H1 (cell line): ENCODE measurements around the gene HERC3. TPM values are rescaled to one million over a fixed set of nuclear protein-coding genes. Genes with fewer than 3 reads are reported as not detected.
A peak's percentile ranks its signal among the peaks of the same experiment; 100 is the strongest.

ENCODE experiments used
- CTCF ChIA-PET: fragments of 300-600 bp; sonication (Branson Sonifier 250); formaldehyde crosslinking; loops from one replicate; lab custom pipeline; 2021; ENCODE audit not compliant: partially characterized antibody; lab: Charles Lee
- POLR2A ChIA-PET: fragments of 300-600 bp; sonication (Branson Sonifier 250); formaldehyde crosslinking; loops from one replicate; lab custom pipeline; 2021; ENCODE audit warnings: inconsistent platforms; ENCODE audit not compliant: partially characterized antibody; lab: Charles Lee
- DNase-seq, 2 experiments: peaks; one replicate each; pipeline versions ENCODE4 v3.0.0 to v3.0.0-alpha.2; 2010 to 2022; ENCODE audit warnings: low spot score in 2 of 2, low read depth in 1 of 2, mixed read lengths in 1 of 2
- FAIRE-seq: peaks from 2 replicates; lab custom pipeline; 2011; peaks lifted over from hg19 to GRCh38; lab: Jason Lieb, UNC
- H2AFZ ChIP-seq: 2 replicates; pipeline ENCODE4 v1.8.1; 2012; ENCODE audit warnings: low read length, inconsistent platforms
- H2AK5ac ChIP-seq: 2 replicates; pipeline ENCODE4 v1.6.1; 2013; ENCODE audit warnings: low read depth, low read length
- H2BK120ac ChIP-seq: replicated peaks from 2 replicates; pipeline ENCODE3; 2013; ENCODE audit warnings: low read depth, low read length, inconsistent platforms
- H2BK12ac ChIP-seq: 2 replicates; pipeline ENCODE4 v1.6.1; 2013; ENCODE audit warnings: low read depth, low read length
- H2BK15ac ChIP-seq: 2 replicates; pipeline ENCODE4 v1.6.1; 2013; ENCODE audit warnings: low read length
- H2BK20ac ChIP-seq: 2 replicates; pipeline ENCODE4 v1.6.1; 2013; ENCODE audit warnings: low read length
- H2BK5ac ChIP-seq: 2 replicates; pipeline ENCODE4 v1.6.1; 2013; ENCODE audit warnings: low read depth, low read length
- H3K14ac ChIP-seq: 2 replicates; pipeline ENCODE4 v1.6.1; 2013; ENCODE audit warnings: inconsistent platforms; ENCODE audit not compliant: insufficient read length
- H3K18ac ChIP-seq: 2 replicates; pipeline ENCODE4 v1.6.1; 2013; ENCODE audit warnings: low read length; ENCODE audit errors: extremely low read depth
- H3K23ac ChIP-seq: 2 replicates; pipeline ENCODE4 v1.6.1; 2013; ENCODE audit warnings: inconsistent platforms; ENCODE audit not compliant: insufficient read length
- H3K23me2 ChIP-seq: 2 replicates; pipeline ENCODE4 v1.6.1; 2013; ENCODE audit warnings: low read depth, low read length
- H3K27ac ChIP-seq: 2 replicates; pipeline ENCODE4 v1.6.1; 2011; ENCODE audit warnings: low read depth, low read length, inconsistent platforms
- H3K27me3 ChIP-seq, 4 experiments: replicated peaks in 1 of 4; 1 replicate in 1 of 4; 2 replicates in 3 of 4; pipeline versions ENCODE4 v1.6.1 to v1.8.1; 2011 to 2013; ENCODE audit warnings: low read length in 3 of 4, mild to moderate bottlenecking in 3 of 4, inconsistent platforms in 2 of 4, mixed read lengths in 2 of 4, moderate library complexity in 1 of 4; ENCODE audit not compliant: control insufficient read depth in 3 of 4, insufficient read depth in 3 of 4; ENCODE audit errors: extremely low read depth in 1 of 4
- H3K36me3 ChIP-seq, 4 experiments: 2 replicates each; pipeline versions ENCODE4 v1.6.1 to v1.8.1; 2011 to 2013; ENCODE audit warnings: mild to moderate bottlenecking in 4 of 4, low read length in 3 of 4, moderate library complexity in 2 of 4, control low read depth in 1 of 4, inconsistent platforms in 1 of 4; ENCODE audit not compliant: insufficient read depth in 4 of 4, control insufficient read depth in 2 of 4
- H3K4ac ChIP-seq: replicated peaks from 2 replicates; pipeline ENCODE3; 2013; ENCODE audit warnings: low read length, low read depth, mixed read lengths, inconsistent platforms; ENCODE audit not compliant: insufficient read length
- H3K4me1 ChIP-seq, 4 experiments: replicated peaks in 1 of 4; 1 replicate in 1 of 4; 2 replicates in 3 of 4; pipeline versions ENCODE4 v1.6.1 to v1.8.1; 2011 to 2013; ENCODE audit warnings: low read length in 3 of 4, inconsistent platforms in 2 of 4, mixed read lengths in 1 of 4; ENCODE audit not compliant: insufficient read depth in 4 of 4, control insufficient read depth in 3 of 4
- H3K4me2 ChIP-seq, 2 experiments: 2 replicates each; pipeline versions ENCODE4 v1.6.1 to v1.8.1; 2011 to 2013; ENCODE audit warnings: low read depth in 2 of 2, low read length in 2 of 2, control low read depth in 1 of 2, inconsistent platforms in 1 of 2, mild to moderate bottlenecking in 1 of 2; ENCODE audit not compliant: insufficient read depth in 1 of 2
- H3K4me3 ChIP-seq, 4 experiments: fragments of 200-600, 300-600 bp in 1 of 4; sonication (generic), shearing (Covaris generic), sonication (Bioruptor Twin) in 1 of 4; 2 replicates each; pipeline versions ENCODE4 v1.5.1 to v1.8.1; 2011 to 2016; ENCODE audit warnings: low read length in 4 of 4, low read depth in 3 of 4, control low read depth in 2 of 4, inconsistent platforms in 2 of 4, mild to moderate bottlenecking in 2 of 4, mixed read lengths in 1 of 4, moderate library complexity in 1 of 4; ENCODE audit not compliant: insufficient read depth in 2 of 4; ENCODE audit errors: extremely low read depth in 1 of 4
- H3K56ac ChIP-seq: replicated peaks from 2 replicates; pipeline ENCODE3; 2013; ENCODE audit warnings: low read depth, mild to moderate bottlenecking, mixed read lengths, low read length, inconsistent platforms; ENCODE audit not compliant: insufficient read length
- H3K79me1 ChIP-seq: 2 replicates; pipeline ENCODE4 v1.6.1; 2013; ENCODE audit warnings: low read depth, low read length, control low read depth
- H3K79me2 ChIP-seq, 2 experiments: 2 replicates each; pipeline versions ENCODE4 v1.6.1 to v1.8.1; 2012 to 2013; ENCODE audit warnings: low read length in 2 of 2, mild to moderate bottlenecking in 2 of 2, inconsistent platforms in 1 of 2; ENCODE audit not compliant: insufficient read depth in 2 of 2, control insufficient read depth in 1 of 2
- H3K9ac ChIP-seq, 4 experiments: replicated peaks in 1 of 4; 1 replicate in 1 of 4; 2 replicates in 3 of 4; pipeline versions ENCODE4 v1.6.1 to v1.8.1; 2011 to 2013; ENCODE audit warnings: low read depth in 3 of 4, low read length in 3 of 4, control low read depth in 2 of 4, mild to moderate bottlenecking in 2 of 4, moderate library complexity in 2 of 4, inconsistent platforms in 1 of 4; ENCODE audit errors: extremely low read depth in 1 of 4
- H3K9me3 ChIP-seq, 2 experiments: 2 replicates each; pipeline versions ENCODE4 v1.6.1 to v1.8.1; 2012 to 2013; ENCODE audit warnings: mild to moderate bottlenecking in 2 of 2, moderate library complexity in 2 of 2, control low read depth in 1 of 2, inconsistent platforms in 1 of 2, low read depth in 1 of 2, low read length in 1 of 2, mixed read lengths in 1 of 2; ENCODE audit not compliant: insufficient read depth in 2 of 2
- H4K20me1 ChIP-seq, 2 experiments: replicated peaks in 1 of 2; 2 replicates each; pipeline versions ENCODE3 to v1.8.1; 2011 to 2013; ENCODE audit warnings: inconsistent platforms in 2 of 2, low read length in 2 of 2, mild to moderate bottlenecking in 1 of 2; ENCODE audit not compliant: insufficient read depth in 2 of 2, control insufficient read depth in 1 of 2
- H4K5ac ChIP-seq: 2 replicates; pipeline ENCODE4 v1.6.1; 2013; ENCODE audit warnings: low read length, low read depth, mixed read lengths, inconsistent platforms; ENCODE audit not compliant: insufficient read length
- H4K8ac ChIP-seq: 2 replicates; pipeline ENCODE4 v1.8.0; 2013; ENCODE audit warnings: mild to moderate bottlenecking, moderate library complexity, low read length, inconsistent platforms; ENCODE audit not compliant: insufficient read depth; ENCODE audit errors: extremely low read depth
- H4K91ac ChIP-seq: replicated peaks from 2 replicates; pipeline ENCODE3; 2013; ENCODE audit warnings: low read length, mixed read lengths, inconsistent platforms; ENCODE audit not compliant: insufficient read length
- CHD2 ChIP-seq: IDR thresholded peaks from 2 replicates; pipeline ENCODE4 v1.6.1; 2012; ENCODE audit warnings: low read length, improper control_type of control experiment
- CTBP2 ChIP-seq: IDR thresholded peaks from 2 replicates; pipeline ENCODE4 v1.7.0; 2011; ENCODE audit warnings: borderline replicate concordance, mild to moderate bottlenecking, moderate library complexity, mixed read lengths, low read length; ENCODE audit not compliant: insufficient read depth, insufficient read length
- EGR1 ChIP-seq: IDR thresholded peaks from 2 replicates; pipeline ENCODE4 v1.6.1; 2011; ENCODE audit warnings: low read depth, low read length, borderline replicate concordance
- KDM4A ChIP-seq: IDR thresholded peaks from one replicate; pipeline ENCODE4 v1.7.1; 2012; ENCODE audit warnings: low read depth, mild to moderate bottlenecking, moderate library complexity, low read length, inconsistent platforms; ENCODE audit not compliant: severe bottlenecking
- MAFK ChIP-seq: IDR thresholded peaks from 2 replicates; pipeline ENCODE4 v1.6.1; 2012; ENCODE audit warnings: low read depth, mild to moderate bottlenecking, improper control_type of control experiment, low read length
- POLR2AphosphoS5 ChIP-seq: IDR thresholded peaks from 2 replicates; pipeline ENCODE4 v1.6.1; 2011; ENCODE audit warnings: low read depth, low read length
- POU5F1 ChIP-seq: IDR thresholded peaks from 2 replicates; pipeline ENCODE4 v1.6.1; 2011; ENCODE audit warnings: low read depth, mild to moderate bottlenecking, low read length, moderate library complexity
- RAD21 ChIP-seq, 2 experiments: IDR thresholded peaks in 1 of 2; conservative IDR thresholded peaks in 1 of 2; 2 replicates each; pipeline ENCODE4 v1.6.1; 2011; ENCODE audit warnings: low read depth in 2 of 2, low read length in 2 of 2, improper control_type of control experiment in 1 of 2, inconsistent platforms in 1 of 2, mild to moderate bottlenecking in 1 of 2, moderate library complexity in 1 of 2
- RNF2 ChIP-seq: fragments of 200-900, 300-1000 bp; sonication (generic); IDR thresholded peaks from 2 replicates; pipeline ENCODE4 v1.7.1; 2016; ENCODE audit warnings: borderline replicate concordance, low read depth, mild to moderate bottlenecking, antibody characterized with exemption, low read length; ENCODE audit not compliant: poor library complexity, severe bottlenecking; ENCODE audit errors: missing control alignments
- SIRT6 ChIP-seq: IDR thresholded peaks from one replicate; pipeline ENCODE4 v1.7.1; 2012; ENCODE audit warnings: low read length, inconsistent platforms
- SP1 ChIP-seq: IDR thresholded peaks from 2 replicates; pipeline ENCODE4 v1.6.1; 2011; ENCODE audit warnings: low read depth, low read length
- SP2 ChIP-seq: IDR thresholded peaks from 2 replicates; pipeline ENCODE4 v1.6.1; 2012; ENCODE audit warnings: mild to moderate bottlenecking, low read length, inconsistent platforms
- TBP ChIP-seq: IDR thresholded peaks from 2 replicates; pipeline ENCODE4 v1.6.1; 2011; ENCODE audit warnings: low read depth, low read length, improper control_type of control experiment
- whole genome bisulfite sequencing, 2 experiments: shearing (Covaris generic) in 1 of 2; methylation state at CpG; one replicate each; pipeline versions ENCODE4 v1.1.6 to v1.1.7; 2013 to 2015; ENCODE audit warnings: low lambda C conversion rate in 2 of 2, mixed read lengths in 2 of 2, inconsistent platforms in 1 of 2, low coverage in 1 of 2, missing lambda C conversion rate in 1 of 2; ENCODE audit not compliant: insufficient replicate concordance in 2 of 2, insufficient coverage in 1 of 2, insufficient read length in 1 of 2; ENCODE audit errors: extremely low coverage in 1 of 2, missing lambda C conversion rate in 1 of 2; 5-methylcytosine and 5-hydroxymethylcytosine counted together
- polyA plus RNA-seq, 7 experiments: library from polyadenylated mRNA; depleted of rRNA in 3 of 7; stranded (reverse) in 5 of 7; unstranded in 2 of 7; fragments of >200 nt in 5 of 7; fragments of 200-250 nt in 2 of 7; gene quantifications; 1 replicate in 5 of 7; 2 replicates in 1 of 7; 4 replicates in 1 of 7; pipeline versions ENCODE4 v1.2.1 to v1.2.3, GENCODE V29; 2011 to 2013; ENCODE audit warnings: missing spikeins in 2 of 7, mixed read lengths in 2 of 7
- total RNA-seq: library from RNA; stranded (reverse); fragmentation: NEBNext Ultra II Directional; extraction: Animal tissue kit (Norgen Biotek cat#: 25700); gene quantifications from 2 replicates; pipeline ENCODE4 v1.2.1, GENCODE V29; 2021

The HERC3 gene
- total and polyA plus RNA-seq, 2 of the 8 experiments (the other 6 are each of a cell fraction or from before 2014, with no cell fraction given), result 1.4 to 5.7 TPM

DNA sequence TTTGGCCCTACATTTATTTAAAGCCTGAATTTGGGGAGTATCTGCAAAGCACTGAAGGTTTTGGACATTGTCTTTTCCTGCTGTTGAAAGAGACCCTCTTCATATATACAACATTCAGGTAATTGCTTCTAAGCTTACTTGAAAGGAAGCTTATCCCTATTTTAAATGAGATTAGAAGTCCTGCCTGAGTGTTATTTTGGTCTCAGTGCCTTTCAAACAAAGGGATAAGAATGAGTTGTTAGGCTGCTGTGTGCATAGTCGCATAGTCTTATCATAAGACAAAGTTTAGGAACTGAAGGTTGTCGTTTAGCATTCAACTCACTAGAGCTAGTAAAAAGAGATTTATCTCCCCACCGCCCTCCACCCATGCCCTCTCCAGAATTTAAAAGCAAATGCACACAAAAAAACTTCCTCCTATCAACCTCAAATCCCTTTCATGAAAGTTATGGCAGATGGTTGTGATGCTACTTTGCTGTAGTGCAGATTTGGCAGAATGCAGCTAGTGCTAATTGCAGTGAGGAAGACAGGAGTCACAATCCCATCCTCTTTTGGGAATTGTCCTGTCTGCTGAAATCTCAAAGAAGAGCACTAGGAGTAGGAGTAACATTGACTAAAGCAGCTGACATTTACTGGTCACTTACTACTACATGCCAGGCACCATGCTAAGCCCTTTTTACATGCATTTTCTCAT is 5.8 kb downstream of the HERC3 start:
- CTCF ChIA-PET, result interaction anchor here (0.9 to 1.9 kb wide), 4 partner anchors 12 to 75 kb away, joined by 3 to 6 read pairs (median 4); no protein-coding TSS in a partner anchor
- no peaks in the 10 kb centered on the region for H3K79me2 ChIP-seq
- TF ChIP-seq CHD2 (no peak), SP1 (no peak), POLR2AphosphoS5 (no peak), TBP (no peak), RNF2 (no peak), MAFK (no peak), POU5F1 (no peak), SIRT6 (no peak), KDM4A (no peak), CTBP2 (no peak), EGR1 (no peak), RAD21 (IDR thresholded peaks at IDR 0.05 in 1 of 2, conservative IDR thresholded peaks at IDR 0.05 in 1 of 2; ENCODE audit: low read depth in 2 of 2, low read length in 2 of 2) (no peak), SP2 (no peak)

More for the DNA sequence above, 5.8 kb downstream of the HERC3 start:
- DNase-seq (no peak), FAIRE-seq (no peak)
- Histone ChIP-seq H3K36me3 (no peaks in the 10 kb centered on the region), H2AFZ (no peak overlapping the region), H3K9me3 (no peaks in the 10 kb centered on the region), H3K9ac (no peak overlapping the region), H3K4me3 (no peak overlapping the region; a peak in 1 of 8 replicates), H4K8ac (no peak overlapping the region), H2BK20ac (no peak overlapping the region), H4K91ac (no peak overlapping the region), H3K23me2 (peaks cover 3% of the 10 kb centered on the region; the same call in 1 of the 2 replicates), H2BK120ac (no peak overlapping the region), H3K27me3 (peaks cover 2 to 16% (median 10%) of the 10 kb centered on the region in 4 experiments; a peak in 6 of 7 replicates), H4K20me1 (no peaks in the 10 kb centered on the region), H3K79me1 (no peaks in the 10 kb centered on the region), H2BK15ac (no peak overlapping the region), H3K23ac (no peak overlapping the region), H3K18ac (no peak overlapping the region), H3K4me1 (peaks cover 2 to 15% (median 10%) of the 10 kb centered on the region in 4 experiments; a peak in 6 of 7 replicates), H2BK5ac (no peak overlapping the region), H3K56ac (no peak overlapping the region), H2BK12ac (no peak overlapping the region), H2AK5ac (no peak overlapping the region), H3K4ac (no peak overlapping the region), H4K5ac (no peak overlapping the region), H3K4me2 (peak overlapping the region; percentile 12 to 17; a peak in 2 of 4 replicates), H3K27ac (no peak overlapping the region), H3K14ac (no peak overlapping the region)
- POLR2A ChIA-PET, result no interaction called here
- WGBS, 2 experiments, result 74% methylated on average over 3 of the region's 3 CpGs; no CpG with 5 or more reads in 1 of the 2 experiments
